Body of pancreas (tissue), 4 donors: ENCODE results near the gene FBXW8.

Experiments
- CTCF ChIP-seq, 7 experiments: fragments of 450-650 bp in 4 of 7; fragments of 200-600 bp in 3 of 7; sonication (generic) in 3 of 7; IDR thresholded peaks; one replicate each; pipeline ENCODE4 v1.5.1; 2016 to 2019; ENCODE audit warnings: antibody characterized with exemption in 7 of 7
- POLR2A ChIP-seq, 3 donors: fragments of 450-650 bp; IDR thresholded peaks; one replicate each; pipeline ENCODE4 v1.6.1; 2016; ENCODE audit warnings: antibody characterized with exemption in 3 of 3, mild to moderate bottlenecking in 2 of 3

- TF ChIP-seq CTCF (IDR thresholded peaks at IDR 0.05), result no peak
- no peak for TF ChIP-seq POLR2A (IDR thresholded peaks at IDR 0.05)
These were observed 22.9 kb upstream of the FBXW8 start for GRCh38 chr12:116887897-116888296.
